ENCODE results near the gene HIVEP1.

HIVEP1 gene

GRCh38 chr6:12022481-12022880 lies 10.4 kb downstream of the HIVEP1 start:
- no peak for DNase-seq

- DNase-seq: no peak
Measured at GRCh38 chr6:12022953-12023388, 10.9 kb downstream of the HIVEP1 start.

GRCh38 chr6:12024216-12024615 lies 12.1 kb downstream of the HIVEP1 start:
- DNase-seq: no peak

GRCh38 chr6:12024699-12025434 lies 12.8 kb downstream of the HIVEP1 start:
- no peak for DNase-seq

- no peak for DNase-seq
Measured at GRCh38 chr6:12026120-12026519, 14.0 kb downstream of the HIVEP1 start.

- DNase-seq: no peak
Measured at GRCh38 chr6:12026833-12027232, 14.7 kb downstream of the HIVEP1 start.

GRCh38 chr6:12028213-12028612 lies 16.1 kb downstream of the HIVEP1 start:
- DNase-seq: no peak

GRCh38 chr6:12029979-12030737 lies 18.0 kb downstream of the HIVEP1 start:
- no peak for DNase-seq

GRCh38 chr6:12030993-12031550 lies 19.0 kb downstream of the HIVEP1 start:
- no peak for DNase-seq

- no peak for DNase-seq
Measured at GRCh38 chr6:12032783-12033573, 20.9 kb downstream of the HIVEP1 start.

GRCh38 chr6:12033770-12034169 lies 21.7 kb downstream of the HIVEP1 start:
- no peak for DNase-seq

- DNase-seq: no peak
Measured at GRCh38 chr6:12034349-12034748, 22.2 kb downstream of the HIVEP1 start.

GRCh38 chr6:12034837-12035236 lies 22.7 kb downstream of the HIVEP1 start:
- DNase-seq: no peak

GRCh38 chr6:12036766-12037165 lies 24.7 kb downstream of the HIVEP1 start:
- no peak for DNase-seq

- DNase-seq: no peak
Measured at GRCh38 chr6:12037798-12038197, 25.7 kb downstream of the HIVEP1 start.

- no peak for DNase-seq
Measured at GRCh38 chr6:12039540-12040459, 27.7 kb downstream of the HIVEP1 start.

GRCh38 chr6:12047304-12047703 lies 35.2 kb downstream of the HIVEP1 start:
- no peak for DNase-seq

GRCh38 chr6:12047792-12048432 lies 35.8 kb downstream of the HIVEP1 start:
- DNase-seq: no peak

GRCh38 chr6:12048609-12049008 lies 36.5 kb downstream of the HIVEP1 start:
- DNase-seq: no peak

- no peak for DNase-seq
Measured at GRCh38 chr6:12049165-12049564, 37.1 kb downstream of the HIVEP1 start.

GRCh38 chr6:12051861-12052368 lies 39.8 kb downstream of the HIVEP1 start:
- no peak for DNase-seq
